ENCODE measurements around the gene FAM13C. TPM values are rescaled to one million over a fixed set of nuclear protein-coding genes. Genes with fewer than 3 reads are reported as not detected.

FAM13C gene
- total and polyA plus RNA-seq, 8 donors = 1.1 to 3.4 (median 2.2) TPM

DNA sequence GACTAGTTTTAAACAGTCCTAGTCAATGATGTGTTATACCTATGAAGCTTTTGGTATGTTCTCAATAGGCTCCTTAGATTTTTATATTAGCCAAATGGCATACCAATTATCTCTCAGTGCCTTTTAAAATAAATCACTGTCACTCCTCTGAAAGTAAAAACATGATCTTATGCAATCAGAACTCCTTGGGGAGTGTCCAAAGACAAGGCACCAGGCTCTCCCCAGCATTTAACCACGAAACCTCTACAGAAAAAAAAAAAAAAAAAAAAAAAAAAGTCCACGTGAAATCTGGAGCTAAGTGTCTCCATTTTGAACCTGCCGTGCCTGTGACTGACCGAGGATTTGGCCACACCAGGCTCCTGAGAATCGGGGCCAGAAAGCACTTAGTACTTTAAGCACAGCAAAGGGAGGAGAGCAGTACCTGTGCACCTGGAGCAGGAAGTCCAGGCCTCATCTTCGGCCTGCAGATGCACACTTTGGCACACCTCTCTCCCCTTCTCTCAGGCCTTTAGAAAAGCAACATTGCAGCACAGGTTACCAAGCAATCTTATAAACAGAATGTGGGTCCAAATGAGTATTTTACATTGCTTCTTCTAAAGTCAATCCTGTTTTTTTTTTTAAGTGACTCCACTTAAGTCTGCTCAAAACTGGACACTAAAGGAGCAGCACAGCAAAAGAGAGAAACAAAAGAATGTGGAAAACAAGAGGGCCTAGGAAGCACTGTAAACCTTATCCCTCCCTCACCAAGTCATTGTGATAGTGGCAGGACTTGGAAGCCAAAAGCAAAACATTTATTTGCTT, 1.5 kb downstream of the FAM13C start:
- Histone ChIP-seq H3K4me3 (no peak overlapping the region), H3K9me3 (no peaks in the 10 kb centered on the region), H3K36me3 (no peaks in the 10 kb centered on the region), H3K27me3 (no peaks in the 10 kb centered on the region), H3K4me1 (peaks cover 0 to 7% (median 0%) of the 10 kb centered on the region in 3 donors), H3K27ac (no peak overlapping the region)
- ATAC-seq (no peak), FAIRE-seq (no peak), DNase-seq (no peak)
- WGBS, 2 donors = 83 to 86% methylated on average over 6 of the region's 6 CpGs
- intact Hi-C loops (cut with DNase I) = no loop called here
- TF ChIP-seq CTCF (IDR thresholded peaks at IDR 0.05) = no peak

DNA sequence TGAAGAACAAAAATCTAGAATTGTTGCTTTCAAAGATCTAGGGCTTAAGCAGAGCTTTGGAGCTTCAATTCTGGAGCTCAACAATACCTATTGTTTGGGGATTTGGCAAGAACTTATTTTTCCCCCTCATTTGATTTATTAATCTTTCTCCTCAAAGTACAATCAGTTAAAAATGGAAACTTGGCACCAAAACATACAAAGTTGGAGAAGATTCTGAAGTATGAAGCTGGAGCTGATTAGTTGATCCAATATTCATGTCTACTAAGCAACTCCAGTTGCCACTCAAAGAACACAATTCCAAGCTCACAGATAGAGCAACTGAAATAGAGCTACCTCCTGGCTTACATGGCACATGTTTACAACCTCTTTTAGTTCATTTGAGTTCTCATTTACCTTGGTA, 3.8 kb downstream of the FAM13C start:
- DNase-seq (no peak), FAIRE-seq (no peak), ATAC-seq (no peak)
- TF ChIP-seq CTCF (IDR thresholded peaks at IDR 0.05) = no peak
- Histone ChIP-seq H3K27ac (no peak overlapping the region), H3K36me3 (no peaks in the 10 kb centered on the region), H3K4me1 (peaks cover 0 to 7% (median 0%) of the 10 kb centered on the region in 3 donors), H3K4me3 (no peak overlapping the region), H3K27me3 (no peaks in the 10 kb centered on the region), H3K9me3 (no peaks in the 10 kb centered on the region)
- intact Hi-C loops (cut with DNase I) = no loop called here

- TF ChIP-seq CTCF (IDR thresholded peaks at IDR 0.05) = no peak
- FAIRE-seq = no peak
- H3K36me3 ChIP-seq = no peaks in the 10 kb centered on the region
- H3K27ac ChIP-seq = no peak overlapping the region
- H3K4me3 ChIP-seq = no peak overlapping the region
- H3K4me1 ChIP-seq = no peaks in the 10 kb centered on the region
- H3K9me3 ChIP-seq = no peaks in the 10 kb centered on the region
- no peaks in the 10 kb centered on the region for H3K27me3 ChIP-seq
- ATAC-seq = no peak
- intact Hi-C loops (cut with DNase I) = no loop called here
- no peak for DNase-seq
Observed at GRCh38 chr10:59354434-59354833, 7.9 kb downstream of the FAM13C start.

- H3K4me3 ChIP-seq = no peak overlapping the region
- no peaks in the 10 kb centered on the region for H3K9me3 ChIP-seq
- no peaks in the 10 kb centered on the region for H3K27me3 ChIP-seq
- ATAC-seq (no peak), FAIRE-seq (no peak), DNase-seq (no peak)
- no peaks in the 10 kb centered on the region for H3K36me3 ChIP-seq
- H3K4me1 ChIP-seq = no peaks in the 10 kb centered on the region
- no peak overlapping the region for H3K27ac ChIP-seq
- intact Hi-C loops (cut with DNase I) = no loop called here
- no peak for TF ChIP-seq CTCF (IDR thresholded peaks at IDR 0.05)
- WGBS, 2 donors = 87 to 94% methylated on average over 2 of the region's 2 CpGs
Observed at GRCh38 chr10:59350558-59350957, 11.8 kb downstream of the FAM13C start.

GRCh38 chr10:59346321-59346720, 16.0 kb downstream of the FAM13C start:
- H3K27me3 ChIP-seq = no peaks in the 10 kb centered on the region
- H3K4me1 ChIP-seq = no peaks in the 10 kb centered on the region
- no peak overlapping the region for H3K4me3 ChIP-seq
- whole genome bisulfite sequencing, 2 donors = 85 to 100% methylated on average over 1 of the region's 1 CpG
- DNase-seq (no peak), FAIRE-seq (no peak), ATAC-seq (no peak)
- no peak overlapping the region for H3K27ac ChIP-seq
- TF ChIP-seq CTCF (IDR thresholded peaks at IDR 0.05) = no peak
- H3K9me3 ChIP-seq = no peaks in the 10 kb centered on the region
- no peaks in the 10 kb centered on the region for H3K36me3 ChIP-seq
- intact Hi-C loops (cut with DNase I) = no loop called here
